HepG2 (cell line): ENCODE data around the gene USP14.

Experiments
- CHD2 ChIP-seq: IDR thresholded peaks from 2 replicates; pipeline ENCODE4 v1.6.1; 2011; ENCODE audit warnings: low read depth, low read length, improper control_type of control experiment
- DPF2 ChIP-seq: sonication (generic); formaldehyde crosslinking; IDR thresholded peaks from 2 replicates; pipeline ENCODE4 v1.4.0; 2020; ENCODE audit warnings: mild to moderate bottlenecking, low read depth, missing genetic modification reagents, borderline replicate concordance
- EEA1 ChIP-seq: sonication (generic); formaldehyde crosslinking; IDR thresholded peaks from 2 replicates; pipeline ENCODE4 v1.5.1; 2020; ENCODE audit warnings: mild to moderate bottlenecking, missing genetic modification reagents, borderline replicate concordance
- JUNB ChIP-seq: sonication (generic); formaldehyde crosslinking; IDR thresholded peaks from 2 replicates; pipeline ENCODE4 v1.8.0; 2022; ENCODE audit warnings: missing genetic modification reagents, mild to moderate bottlenecking, borderline replicate concordance
- TCF12 ChIP-seq, 2 experiments: fragments of 450-650 bp in 1 of 2; sonication (generic) in 1 of 2; formaldehyde crosslinking in 1 of 2; IDR thresholded peaks; 2 replicates each; pipeline versions ENCODE4 v1.6.1 to v1.8.0; 2017 to 2022; ENCODE audit warnings: antibody characterized with exemption in 1 of 2, mild to moderate bottlenecking in 1 of 2, missing genetic modification reagents in 1 of 2, moderate library complexity in 1 of 2
- TF ChIP-seq, protein P1 (sequence below): sonication (generic); formaldehyde crosslinking; IDR thresholded peaks from 2 replicates; pipeline ENCODE4 v1.5.0; 2020; ENCODE audit warnings: mild to moderate bottlenecking, missing genetic modification reagents, moderate library complexity
- TF ChIP-seq, protein P2 (sequence below): sonication (generic); formaldehyde crosslinking; conservative IDR thresholded peaks from 2 replicates; pipeline ENCODE4 v1.5.0; 2020; ENCODE audit warnings: missing genetic modification reagents

DNA sequence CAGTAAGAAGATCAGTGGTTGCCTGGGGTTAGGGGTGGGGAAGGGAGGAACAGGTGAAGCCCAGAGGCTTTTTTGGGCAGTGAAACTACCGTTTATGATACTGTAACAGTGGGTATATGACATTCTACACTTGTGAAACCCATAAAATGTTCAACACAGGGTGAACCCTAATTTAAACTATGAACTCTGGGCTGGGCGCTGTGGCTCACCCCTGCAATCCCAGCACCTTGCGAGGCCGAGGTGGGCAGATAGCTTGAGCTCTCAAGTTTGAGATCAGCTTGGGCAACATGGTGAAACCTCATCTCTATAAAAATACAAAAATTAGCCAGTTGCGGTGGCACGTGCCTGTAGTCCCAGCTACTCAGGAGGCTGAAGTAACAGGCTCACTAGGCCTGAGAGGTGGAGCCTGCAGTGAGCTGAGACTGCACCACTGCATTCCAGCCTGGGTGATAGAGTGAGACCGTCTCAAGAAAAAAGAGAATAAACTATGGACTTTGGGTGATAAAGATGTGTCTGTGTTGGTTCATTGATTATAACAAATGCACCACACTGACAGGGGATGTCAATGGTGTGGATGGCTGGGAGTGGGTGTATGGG lies 17.6 kb upstream of the USP14 start:
- no peak for TF ChIP-seq TCF12 (IDR thresholded peaks at IDR 0.05)
- TF ChIP-seq TCF12 (CRISPR knock-in tag; IDR thresholded peaks at IDR 0.05) = no peak
- TF ChIP-seq, protein P1, sequence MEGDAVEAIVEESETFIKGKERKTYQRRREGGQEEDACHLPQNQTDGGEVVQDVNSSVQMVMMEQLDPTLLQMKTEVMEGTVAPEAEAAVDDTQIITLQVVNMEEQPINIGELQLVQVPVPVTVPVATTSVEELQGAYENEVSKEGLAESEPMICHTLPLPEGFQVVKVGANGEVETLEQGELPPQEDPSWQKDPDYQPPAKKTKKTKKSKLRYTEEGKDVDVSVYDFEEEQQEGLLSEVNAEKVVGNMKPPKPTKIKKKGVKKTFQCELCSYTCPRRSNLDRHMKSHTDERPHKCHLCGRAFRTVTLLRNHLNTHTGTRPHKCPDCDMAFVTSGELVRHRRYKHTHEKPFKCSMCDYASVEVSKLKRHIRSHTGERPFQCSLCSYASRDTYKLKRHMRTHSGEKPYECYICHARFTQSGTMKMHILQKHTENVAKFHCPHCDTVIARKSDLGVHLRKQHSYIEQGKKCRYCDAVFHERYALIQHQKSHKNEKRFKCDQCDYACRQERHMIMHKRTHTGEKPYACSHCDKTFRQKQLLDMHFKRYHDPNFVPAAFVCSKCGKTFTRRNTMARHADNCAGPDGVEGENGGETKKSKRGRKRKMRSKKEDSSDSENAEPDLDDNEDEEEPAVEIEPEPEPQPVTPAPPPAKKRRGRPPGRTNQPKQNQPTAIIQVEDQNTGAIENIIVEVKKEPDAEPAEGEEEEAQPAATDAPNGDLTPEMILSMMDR (CRISPR knock-in tag) = no peak
- TF ChIP-seq JUNB = no peak
- TF ChIP-seq DPF2 (CRISPR knock-in tag) = no peak
- no peak for TF ChIP-seq CHD2
- TF ChIP-seq, protein P2, sequence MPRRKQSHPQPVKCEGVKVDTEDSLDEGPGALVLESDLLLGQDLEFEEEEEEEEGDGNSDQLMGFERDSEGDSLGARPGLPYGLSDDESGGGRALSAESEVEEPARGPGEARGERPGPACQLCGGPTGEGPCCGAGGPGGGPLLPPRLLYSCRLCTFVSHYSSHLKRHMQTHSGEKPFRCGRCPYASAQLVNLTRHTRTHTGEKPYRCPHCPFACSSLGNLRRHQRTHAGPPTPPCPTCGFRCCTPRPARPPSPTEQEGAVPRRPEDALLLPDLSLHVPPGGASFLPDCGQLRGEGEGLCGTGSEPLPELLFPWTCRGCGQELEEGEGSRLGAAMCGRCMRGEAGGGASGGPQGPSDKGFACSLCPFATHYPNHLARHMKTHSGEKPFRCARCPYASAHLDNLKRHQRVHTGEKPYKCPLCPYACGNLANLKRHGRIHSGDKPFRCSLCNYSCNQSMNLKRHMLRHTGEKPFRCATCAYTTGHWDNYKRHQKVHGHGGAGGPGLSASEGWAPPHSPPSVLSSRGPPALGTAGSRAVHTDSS (CRISPR knock-in tag) = no peak
- no peak for TF ChIP-seq EEA1 (CRISPR knock-in tag)
